Muscle of arm (tissue), 12 donors: ENCODE results near the gene YIPF1. TPM values are rescaled to one million over a fixed set of nuclear protein-coding genes. Genes with fewer than 3 reads are reported as not detected.
"Not testable (repeated sequence)": the region's sequence is repeated elsewhere in the genome, so short reads cannot be mapped to it uniquely, and the experiment has no call there.

ENCODE experiments used
- DNase-seq: peaks from one replicate; pipeline ENCODE4 v3.0.0-alpha.2; 2013
- polyA plus RNA-seq, 12 donors: library from polyadenylated mRNA; unstranded; fragments of 120-200 nt; gene quantifications; one replicate each; pipeline ENCODE4 v1.2.1, GENCODE V29; 2013; ENCODE audit not compliant: insufficient read length in 12 of 12

The YIPF1 gene
- polyA plus RNA-seq, 12 donors = 13.1 to 18.9 (median 16.5) TPM; not detected in 2

DNA sequence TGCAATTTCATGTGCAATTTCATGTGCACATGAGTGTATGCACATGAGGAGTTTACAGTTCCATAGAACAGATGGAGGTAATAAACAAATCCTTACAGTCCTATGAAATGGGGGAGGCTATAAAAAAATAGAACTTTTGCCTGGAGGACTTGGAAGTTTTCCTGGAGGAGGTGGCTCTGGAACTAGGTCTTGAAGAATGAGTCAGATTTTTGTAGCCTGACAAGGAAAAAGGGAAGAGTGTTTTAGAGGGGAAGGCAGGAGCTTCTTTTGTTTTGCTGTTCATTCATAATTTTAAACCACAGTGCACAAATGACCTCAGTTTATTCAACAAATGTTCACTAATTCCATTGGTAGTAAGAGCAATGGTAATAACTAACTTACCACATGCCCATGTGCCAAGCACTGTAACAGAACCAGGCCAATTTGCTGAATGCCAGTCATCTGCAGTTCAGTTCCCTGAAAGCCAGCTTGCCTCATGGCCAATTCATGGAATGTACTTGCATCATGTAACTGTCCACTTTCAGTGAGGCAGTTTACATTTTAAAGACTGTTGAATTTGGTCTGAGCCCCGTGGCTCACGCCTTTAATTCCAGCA is 7.1 kb upstream of the YIPF1 start:
- DNase-seq = peak; percentile 48

DNA sequence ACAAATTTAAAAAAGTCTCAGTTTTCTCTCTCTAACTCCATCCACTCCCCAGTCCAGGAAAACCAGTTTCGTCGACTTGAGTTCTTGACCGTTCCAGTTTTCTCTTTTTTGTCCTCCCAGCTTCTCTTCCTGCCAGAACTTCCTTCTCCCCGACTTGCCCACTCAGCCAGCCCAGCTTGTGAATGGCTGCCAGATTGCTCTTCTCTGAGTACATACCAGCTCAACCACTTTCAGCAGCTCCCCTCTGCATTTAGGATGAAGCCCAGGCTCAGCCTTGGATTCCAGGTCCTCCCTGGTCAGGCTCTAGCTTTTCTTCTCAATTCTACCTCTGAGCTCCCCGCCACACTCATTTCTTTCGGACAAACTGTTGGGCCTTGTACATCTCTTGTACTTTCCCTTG is 5.8 kb upstream of the YIPF1 start:
- DNase-seq = no peak

DNA sequence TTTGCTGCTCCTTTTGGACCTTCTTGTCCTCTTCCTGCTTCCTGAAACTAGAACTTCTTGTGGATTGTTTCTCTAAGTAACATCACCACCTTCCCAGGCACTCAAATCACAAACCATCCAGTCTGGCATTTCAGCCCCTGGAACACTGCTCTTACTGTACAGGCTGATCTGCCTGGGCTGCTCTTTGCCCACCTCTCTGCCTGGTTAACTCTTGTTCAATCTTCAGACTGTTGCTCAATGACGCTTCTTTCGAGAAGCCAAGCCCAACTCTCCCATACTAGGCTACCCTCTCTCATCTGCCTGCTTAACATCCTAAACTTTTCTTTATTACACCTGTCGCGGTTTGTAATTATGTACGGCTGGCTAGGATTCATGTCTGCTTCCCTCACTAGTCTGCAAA is 5.0 kb upstream of the YIPF1 start:
- no peak for DNase-seq

DNA sequence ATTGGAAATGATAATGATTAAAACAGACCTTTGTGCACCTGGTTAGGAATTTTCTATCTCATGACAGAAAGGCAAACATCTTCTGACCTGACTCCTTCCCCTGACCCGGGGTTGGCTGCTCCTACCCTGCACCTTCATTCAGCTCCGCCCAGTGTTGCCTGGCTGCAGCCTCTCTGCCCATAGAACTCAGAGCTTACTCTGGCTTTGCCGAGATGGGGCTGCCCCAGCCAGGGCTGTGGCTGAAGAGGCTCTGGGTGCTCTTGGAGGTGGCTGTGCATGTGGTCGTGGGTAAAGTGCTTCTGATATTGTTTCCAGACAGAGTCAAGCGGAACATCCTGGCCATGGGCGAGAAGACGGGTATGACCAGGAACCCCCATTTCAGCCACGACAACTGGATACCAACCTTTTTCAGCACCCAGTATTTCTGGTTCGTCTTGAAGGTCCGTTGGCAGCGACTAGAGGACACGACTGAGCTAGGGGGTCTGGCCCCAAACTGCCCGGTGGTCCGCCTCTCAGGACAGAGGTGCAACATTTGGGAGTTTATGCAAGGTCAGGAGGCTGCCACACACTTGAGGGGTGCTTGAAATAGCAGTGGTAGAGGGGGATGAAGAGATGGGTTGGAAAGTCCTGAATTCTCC is 4.5 kb upstream of the YIPF1 start, which contains the start of gene DIO1:
DIO1 (plus strand) TSS at position 189 of the 638 bp plus-strand sequence; CDS start at position 213, 24 bp downstream.
- DNase-seq = no peak

GRCh38 chr1:53892911-53893310 is 3.3 kb upstream of the YIPF1 start:
- DNase-seq = no peak

DNA sequence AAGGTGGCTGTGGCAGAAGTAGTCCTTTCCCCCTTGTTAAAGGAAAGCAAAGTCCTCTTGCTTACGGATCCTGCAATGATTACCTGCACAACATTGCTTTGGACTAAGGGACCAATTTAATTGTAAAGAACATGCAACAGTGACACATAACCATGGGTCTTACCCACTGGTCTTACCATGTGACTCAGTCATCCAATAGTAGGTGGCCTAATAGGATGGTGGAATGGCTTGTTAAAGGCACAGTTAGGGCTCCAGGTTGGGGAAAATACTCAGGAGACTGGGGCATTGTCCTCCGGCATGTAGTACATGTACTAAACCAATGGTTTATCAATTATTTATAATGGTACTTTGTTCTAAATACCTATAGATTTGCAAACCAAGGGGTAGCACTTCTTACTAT is 2.1 kb upstream of the YIPF1 start:
- DNase-seq = no peak

GRCh38 chr1:53891018-53891417 is 1.4 kb upstream of the YIPF1 start:
- DNase-seq = no peak

DNA sequence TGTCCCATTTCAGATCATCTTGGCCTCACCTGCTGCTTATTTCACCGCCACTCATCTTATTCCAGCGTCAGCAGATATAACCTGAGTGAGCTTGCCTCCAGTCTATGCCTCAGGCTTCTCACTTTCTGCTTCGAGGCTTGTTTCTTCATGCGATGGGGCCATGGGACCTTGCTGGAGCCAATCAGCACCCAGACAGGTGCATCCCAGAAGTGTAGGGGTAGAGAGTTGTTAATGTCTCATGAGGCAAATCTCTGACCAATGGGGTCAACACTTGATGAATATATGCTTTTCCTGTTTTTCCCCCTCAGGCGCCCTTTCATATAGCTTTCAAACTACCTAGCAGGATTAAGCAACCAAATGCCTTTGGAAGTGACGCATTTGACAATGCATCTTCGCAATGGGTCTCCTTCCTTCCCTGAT is 935 bp upstream of the YIPF1 start:
- DNase-seq = no peak

DNA sequence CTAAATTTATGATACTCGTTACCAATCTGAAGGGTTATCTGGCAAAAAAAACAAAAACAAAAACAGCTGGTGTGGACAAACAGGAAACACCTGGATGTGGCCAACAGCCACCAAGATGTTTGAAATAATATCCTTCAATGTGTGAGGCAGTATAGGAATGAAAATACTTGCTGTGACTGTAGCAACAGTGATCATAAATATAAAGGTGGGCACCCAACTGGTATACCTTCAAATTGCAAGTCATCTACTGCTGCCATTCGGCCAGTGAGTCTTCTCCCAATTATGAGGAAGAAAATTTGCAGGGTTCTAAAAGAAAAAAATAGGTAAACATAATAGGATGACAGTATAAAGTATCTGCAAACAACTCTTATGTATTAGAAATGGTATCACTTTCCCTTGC is 916 bp downstream of the YIPF1 start:
- no peak for DNase-seq

DNA sequence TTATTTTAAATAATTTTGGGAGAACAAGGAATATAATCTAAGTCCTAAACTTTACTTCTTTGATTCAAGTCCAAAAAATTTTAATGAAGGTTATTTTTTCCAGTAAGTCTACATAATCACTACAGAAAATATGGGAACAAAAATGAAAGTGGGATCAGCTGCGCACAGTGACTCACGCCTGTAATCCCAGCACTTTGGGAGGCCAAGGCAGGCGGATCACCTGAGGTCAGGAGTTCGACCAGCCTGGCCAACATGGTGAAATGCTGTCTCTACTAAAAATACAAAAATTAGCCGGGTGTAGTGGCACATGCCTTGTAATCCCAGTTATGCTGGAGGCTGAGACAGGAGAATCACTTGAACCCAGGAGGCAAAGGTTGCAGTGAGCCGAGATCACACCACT is 6.0 kb downstream of the YIPF1 start:
- DNase-seq = not testable (repeated sequence)

GRCh38 chr1:53881853-53882252 is 7.7 kb downstream of the YIPF1 start:
- not testable (repeated sequence) for DNase-seq

- DNase-seq = peak; percentile 25
Observed at GRCh38 chr1:53878492-53879105, 11.0 kb downstream of the YIPF1 start.

GRCh38 chr1:53875150-53875549 is 14.4 kb downstream of the YIPF1 start:
- DNase-seq = not testable (repeated sequence)

- no peak for DNase-seq
Observed at GRCh38 chr1:53871773-53872484, 17.7 kb downstream of the YIPF1 start.

DNA sequence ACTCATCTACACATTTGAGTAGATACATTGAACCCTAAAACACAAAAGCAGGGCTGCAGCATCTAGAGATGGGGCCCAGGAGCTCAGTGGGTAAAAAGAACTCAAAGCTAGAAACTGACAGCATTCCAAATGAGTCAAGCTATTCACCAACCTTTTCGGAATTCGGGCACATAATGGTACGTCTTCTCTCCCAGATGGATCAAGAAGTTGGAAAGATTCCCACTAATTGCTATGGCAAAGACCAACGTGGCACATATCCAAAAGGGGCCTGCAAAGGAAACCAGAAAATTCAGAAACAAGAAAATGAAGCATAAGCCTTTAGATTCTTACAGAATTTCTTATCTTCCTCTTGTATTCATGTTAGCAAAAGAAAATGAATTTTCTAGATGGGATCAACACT is 18.4 kb downstream of the YIPF1 start:
- DNase-seq = no peak

DNA sequence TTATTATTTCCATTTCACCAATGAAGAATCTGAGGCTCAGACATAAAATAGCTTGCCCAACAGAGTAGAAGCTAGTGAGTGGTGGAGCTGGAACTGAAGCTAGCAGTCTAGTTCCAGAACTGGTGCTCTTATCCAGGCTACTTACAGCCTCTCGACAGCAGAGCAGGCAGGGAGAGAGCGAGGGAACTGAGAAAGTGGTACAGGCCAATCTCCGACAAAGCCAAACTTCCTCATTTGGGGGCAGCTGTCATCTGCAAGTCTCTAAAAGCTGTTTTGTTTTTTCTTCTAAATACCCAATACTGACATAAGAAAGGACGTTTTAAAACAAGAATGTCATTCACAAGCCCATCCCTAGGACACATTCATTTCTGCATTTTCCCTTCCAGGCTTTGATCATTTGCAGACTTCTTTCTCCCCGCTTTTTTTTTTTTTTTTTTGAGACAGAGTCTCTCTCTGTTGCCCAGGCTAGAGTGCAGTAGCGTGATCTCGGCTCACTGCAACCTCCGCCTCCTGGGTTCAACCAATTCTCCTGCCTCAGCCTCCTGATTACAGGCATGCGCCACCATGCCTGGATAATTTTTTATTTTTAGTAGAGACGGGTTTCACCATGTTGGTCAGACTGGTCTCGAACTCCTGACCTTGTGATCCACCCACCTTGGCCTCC is 20.0 kb downstream of the YIPF1 start:
- no peak for DNase-seq

DNA sequence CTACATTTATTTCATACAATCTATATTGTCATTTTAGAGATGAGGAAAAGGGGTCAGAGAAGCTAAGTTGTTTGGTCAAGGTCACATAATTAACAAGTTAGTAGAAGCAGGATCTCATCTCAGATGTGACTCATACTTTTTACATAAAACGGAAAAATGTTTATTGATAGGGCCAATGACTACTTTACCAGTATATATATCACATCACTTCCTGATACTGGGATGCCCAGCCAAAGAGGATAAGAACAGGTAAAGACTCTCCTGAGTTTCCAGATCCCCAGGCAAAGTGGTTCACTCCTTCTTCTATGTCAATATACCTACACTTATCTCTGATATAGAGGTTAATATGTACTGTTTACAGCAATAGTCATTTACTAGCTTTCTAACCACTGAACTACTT is 21.0 kb downstream of the YIPF1 start:
- no peak for DNase-seq

DNA sequence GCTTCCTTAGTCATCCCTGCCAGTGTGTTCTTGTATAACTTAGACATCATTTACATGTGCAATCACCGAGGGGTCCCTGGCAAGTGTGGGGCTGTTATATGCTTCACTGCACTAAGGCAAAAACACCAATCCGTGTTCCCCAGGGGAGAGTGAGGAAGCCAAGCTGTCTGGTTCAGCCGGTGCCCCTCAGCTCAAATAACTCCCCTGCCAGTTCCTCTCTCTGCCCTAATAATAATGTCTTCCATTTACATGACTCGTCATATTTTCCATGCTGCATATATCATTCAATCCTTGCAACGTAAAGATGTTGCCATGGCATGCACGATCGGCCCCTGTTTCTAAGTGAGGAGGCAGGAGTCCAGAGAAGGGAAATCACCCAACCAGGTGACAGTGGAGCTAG is 27.1 kb downstream of the YIPF1 start:
- DNase-seq = no peak

GRCh38 chr1:53860967-53861411 is 28.6 kb downstream of the YIPF1 start:
- peak; percentile 45 for DNase-seq

DNA sequence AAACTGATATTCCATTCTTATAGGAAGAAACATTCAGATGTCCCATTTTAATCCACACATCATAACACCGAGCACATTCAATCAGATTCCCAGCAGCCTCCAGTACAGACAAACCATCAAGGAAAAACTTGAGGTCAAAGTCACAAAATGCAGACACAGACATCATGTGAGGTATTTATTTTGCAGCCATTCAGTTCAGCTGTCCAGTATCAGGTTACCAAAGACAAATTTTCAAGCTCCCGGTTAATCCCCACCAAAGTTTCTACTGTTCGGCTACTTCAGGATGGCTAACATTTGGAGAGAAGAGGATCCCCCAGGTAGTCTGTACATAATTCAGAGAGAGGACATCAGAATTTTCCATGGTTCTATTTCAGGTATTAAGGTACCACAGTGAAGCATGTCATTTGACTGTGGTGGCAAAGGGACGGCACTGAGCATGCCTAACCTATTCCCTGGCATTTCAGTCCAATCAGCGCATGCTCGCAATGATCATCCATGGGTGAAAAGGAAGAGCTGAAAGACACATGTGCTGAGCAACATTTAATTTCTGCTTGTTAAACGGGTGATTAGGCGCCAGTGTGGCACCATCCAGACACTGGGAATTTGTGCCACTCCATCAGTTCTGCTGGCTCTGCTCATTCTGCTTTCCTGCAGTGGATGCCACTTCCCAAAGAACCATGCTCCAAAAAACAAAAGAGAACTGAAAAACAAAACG is 37.9 kb downstream of the YIPF1 start:
- DNase-seq = no peak

DNA sequence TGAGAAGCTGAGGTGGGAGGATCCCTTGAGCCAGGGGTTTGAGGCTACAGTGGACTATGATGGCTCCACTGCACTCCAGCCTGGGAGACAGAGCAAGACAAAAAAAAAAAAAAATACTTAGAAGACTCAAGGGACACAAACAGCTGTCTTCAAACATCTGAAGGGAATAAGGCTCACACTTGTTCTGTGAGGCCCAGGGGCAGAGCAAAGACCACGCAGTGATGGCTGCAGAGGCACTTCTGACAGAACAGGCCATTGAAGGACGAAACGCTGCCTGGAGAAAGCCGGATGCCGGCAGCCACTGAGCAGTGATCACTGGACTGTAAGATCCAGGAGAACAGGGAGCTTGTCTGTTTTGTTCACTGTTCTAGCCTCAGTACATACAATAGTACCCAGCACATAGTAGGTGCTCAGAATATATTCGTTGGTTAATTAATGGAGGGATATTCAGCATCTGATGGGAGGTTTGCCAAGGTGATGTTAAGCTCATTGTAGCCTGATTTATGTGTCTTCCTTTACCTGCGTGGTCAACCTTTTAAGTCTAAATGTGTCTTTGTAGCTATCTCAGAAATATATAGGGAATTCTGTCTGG is 39.4 kb downstream of the YIPF1 start:
- no peak for DNase-seq
